DOHH2 (cell line): ENCODE results near the gene DND1.

Experiments
- H3F3A ChIP-seq: fragments of 200-600 bp; sonication (generic), shearing (Covaris generic); 2 replicates; pipeline ENCODE4 v1.6.0; 2016; ENCODE audit warnings: antibody characterized with exemption, mild to moderate bottlenecking; ENCODE audit not compliant: control insufficient read depth, insufficient read depth
- H3K27ac ChIP-seq: fragments of 200-600 bp; sonication (generic); 2 replicates; pipeline ENCODE4 v1.5.1; 2014; ENCODE audit warnings: low read depth, mild to moderate bottlenecking, low read length, moderate library complexity
- H3K27me3 ChIP-seq: fragments of 200-600 bp; sonication (generic); 2 replicates; pipeline ENCODE4 v1.6.1; 2014; ENCODE audit warnings: mild to moderate bottlenecking, low read length, mixed read lengths; ENCODE audit not compliant: control insufficient read depth
- H3K36me3 ChIP-seq: fragments of 200-600 bp; sonication (generic); 2 replicates; pipeline ENCODE4 v1.6.1; 2014; ENCODE audit warnings: mild to moderate bottlenecking, low read length, moderate library complexity, mixed read lengths; ENCODE audit not compliant: control insufficient read depth
- H3K4me1 ChIP-seq: fragments of 200-600 bp; sonication (generic); 2 replicates; pipeline ENCODE4 v1.6.1; 2014; ENCODE audit warnings: mild to moderate bottlenecking, low read length, mixed read lengths; ENCODE audit not compliant: control insufficient read depth
- H3K4me2 ChIP-seq: fragments of 200-600 bp; sonication (generic); 2 replicates; pipeline ENCODE4 v1.6.0; 2014; ENCODE audit warnings: mild to moderate bottlenecking, low read length, moderate library complexity
- H3K4me3 ChIP-seq: fragments of 200-600 bp; sonication (generic); 2 replicates; pipeline ENCODE4 v1.5.1; 2014; ENCODE audit warnings: mild to moderate bottlenecking, low read length, mixed read lengths
- H3K79me2 ChIP-seq: fragments of 200-600 bp; sonication (generic); 2 replicates; pipeline ENCODE4 v1.6.1; 2014; ENCODE audit warnings: mild to moderate bottlenecking, low read length, mixed read lengths; ENCODE audit not compliant: control insufficient read depth
- H3K9me2 ChIP-seq: fragments of 200-600 bp; sonication (generic); replicated peaks from 2 replicates; pipeline ENCODE4 v1.6.1; 2014; ENCODE audit warnings: mild to moderate bottlenecking, low read length, mixed read lengths; ENCODE audit not compliant: control insufficient read depth
- H3K9me3 ChIP-seq: fragments of 200-600 bp; sonication (generic); 2 replicates; pipeline ENCODE4 v1.6.1; 2014; ENCODE audit warnings: antibody characterized with exemption, low read length, mixed read lengths; ENCODE audit not compliant: control insufficient read depth, insufficient read depth
- H4K20me1 ChIP-seq: fragments of 200-600 bp; sonication (generic); 2 replicates; pipeline ENCODE4 v1.6.0; 2014; ENCODE audit warnings: low read depth, mild to moderate bottlenecking, antibody characterized with exemption, low read length, moderate library complexity; ENCODE audit not compliant: control insufficient read depth, insufficient read depth
- EZH2phosphoT487 ChIP-seq: fragments of 200-600 bp; sonication (generic); IDR thresholded peaks from 2 replicates; pipeline ENCODE4 v1.6.1; 2017; ENCODE audit warnings: borderline replicate concordance, mild to moderate bottlenecking, antibody characterized with exemption, low read length, moderate library complexity, mixed read lengths
- TF ChIP-seq, protein P1 (sequence below): fragments of 200-600 bp; sonication (generic); IDR thresholded peaks from one replicate; pipeline ENCODE4 v1.5.1; 2014; ENCODE audit warnings: antibody characterized with exemption, mild to moderate bottlenecking, low read depth, low read length; ENCODE audit not compliant: poor library complexity, severe bottlenecking

Gene DND1

DNA sequence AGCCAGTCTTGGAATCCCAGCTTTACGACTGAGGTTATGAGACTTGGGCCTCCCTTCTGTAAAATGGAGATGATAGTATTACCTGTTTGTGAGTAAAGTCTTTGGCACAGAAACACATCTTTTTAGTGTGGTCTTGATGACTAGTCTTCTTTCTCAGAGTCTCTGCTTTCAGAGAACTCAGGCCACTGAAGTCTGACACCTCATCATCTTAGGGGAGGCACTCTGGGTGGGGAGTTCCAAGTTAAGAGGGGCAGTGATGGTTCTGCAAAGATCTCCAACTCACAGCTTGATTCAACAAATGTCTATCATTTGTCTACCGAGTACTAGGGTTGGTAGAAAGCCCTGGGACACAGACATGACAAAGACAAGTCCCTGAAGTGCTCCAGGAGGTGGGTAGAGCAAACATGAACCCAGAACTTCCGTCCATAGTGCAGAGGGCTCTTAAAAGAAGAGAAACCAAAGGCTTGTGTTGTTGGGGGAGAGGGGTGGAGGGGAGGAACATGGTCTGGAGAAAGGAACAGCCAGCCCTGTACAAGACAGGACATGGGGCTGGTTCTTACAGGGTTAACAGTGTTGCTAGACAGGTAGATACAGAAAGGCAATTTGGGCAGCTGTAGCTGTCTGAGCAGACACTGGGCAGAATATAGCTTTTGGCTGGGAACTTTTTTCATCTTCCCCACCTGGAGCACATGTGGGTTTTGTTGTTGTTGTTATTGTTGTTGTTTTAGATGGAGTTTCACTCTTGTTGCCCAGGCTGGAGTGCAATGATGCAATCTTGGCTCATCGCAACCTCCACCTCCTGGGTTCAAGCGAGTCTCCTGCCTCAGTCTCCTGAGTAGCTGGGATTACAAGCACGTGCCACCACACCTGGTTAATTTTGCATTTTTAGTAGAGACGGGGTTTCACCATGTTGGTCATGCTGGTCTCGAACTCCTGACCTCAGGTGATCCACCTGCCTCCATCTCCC is 37.8 kb downstream of the DND1 start:
- no peaks in the 10 kb centered on the region for H3K9me2 ChIP-seq
- no peaks in the 10 kb centered on the region for H3K9me3 ChIP-seq
- TF ChIP-seq EZH2phosphoT487: no peak
- TF ChIP-seq, protein P1, sequence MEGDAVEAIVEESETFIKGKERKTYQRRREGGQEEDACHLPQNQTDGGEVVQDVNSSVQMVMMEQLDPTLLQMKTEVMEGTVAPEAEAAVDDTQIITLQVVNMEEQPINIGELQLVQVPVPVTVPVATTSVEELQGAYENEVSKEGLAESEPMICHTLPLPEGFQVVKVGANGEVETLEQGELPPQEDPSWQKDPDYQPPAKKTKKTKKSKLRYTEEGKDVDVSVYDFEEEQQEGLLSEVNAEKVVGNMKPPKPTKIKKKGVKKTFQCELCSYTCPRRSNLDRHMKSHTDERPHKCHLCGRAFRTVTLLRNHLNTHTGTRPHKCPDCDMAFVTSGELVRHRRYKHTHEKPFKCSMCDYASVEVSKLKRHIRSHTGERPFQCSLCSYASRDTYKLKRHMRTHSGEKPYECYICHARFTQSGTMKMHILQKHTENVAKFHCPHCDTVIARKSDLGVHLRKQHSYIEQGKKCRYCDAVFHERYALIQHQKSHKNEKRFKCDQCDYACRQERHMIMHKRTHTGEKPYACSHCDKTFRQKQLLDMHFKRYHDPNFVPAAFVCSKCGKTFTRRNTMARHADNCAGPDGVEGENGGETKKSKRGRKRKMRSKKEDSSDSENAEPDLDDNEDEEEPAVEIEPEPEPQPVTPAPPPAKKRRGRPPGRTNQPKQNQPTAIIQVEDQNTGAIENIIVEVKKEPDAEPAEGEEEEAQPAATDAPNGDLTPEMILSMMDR: peak; percentile 20
- peaks cover 32% of the 10 kb centered on the region for H3K4me1 ChIP-seq
- H3K4me2 ChIP-seq: no peak overlapping the region
- peaks cover 13% of the 10 kb centered on the region for H3K79me2 ChIP-seq
- H3K27me3 ChIP-seq: peaks cover 29% of the 10 kb centered on the region
- no peaks in the 10 kb centered on the region for H3F3A ChIP-seq
- H4K20me1 ChIP-seq: no peaks in the 10 kb centered on the region
- no peak overlapping the region for H3K27ac ChIP-seq
- no peak overlapping the region for H3K4me3 ChIP-seq
- H3K36me3 ChIP-seq: peaks cover under 1% of the 10 kb centered on the region

DNA sequence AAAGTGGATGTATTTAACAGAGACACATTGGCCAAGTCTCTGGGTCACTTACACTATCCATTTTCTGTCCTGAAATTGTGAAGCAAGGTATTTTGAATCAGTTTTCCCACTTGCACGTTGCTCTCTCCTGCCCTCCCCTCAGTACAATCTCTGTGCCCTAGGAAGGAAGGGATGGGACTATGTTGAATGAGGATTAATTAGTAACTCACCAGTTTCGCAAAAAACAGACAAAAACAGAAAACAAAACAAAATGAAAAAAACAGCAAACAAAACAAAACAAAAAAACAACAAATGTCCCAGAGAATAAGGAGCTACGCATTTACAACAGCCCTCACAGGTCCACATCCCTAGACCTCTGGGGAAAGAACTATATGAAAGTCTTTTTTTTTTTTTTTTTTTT is 39.3 kb downstream of the DND1 start:
- H3K4me2 ChIP-seq: no peak overlapping the region
- H4K20me1 ChIP-seq: no peaks in the 10 kb centered on the region
- peaks cover 24% of the 10 kb centered on the region for H3K4me1 ChIP-seq
- H3K27me3 ChIP-seq: peaks cover 31% of the 10 kb centered on the region
- H3K9me2 ChIP-seq: no peaks in the 10 kb centered on the region
- H3K27ac ChIP-seq: no peak overlapping the region
- TF ChIP-seq, protein P1: no peak
- TF ChIP-seq EZH2phosphoT487: no peak
- no peaks in the 10 kb centered on the region for H3F3A ChIP-seq
- H3K36me3 ChIP-seq: no peaks in the 10 kb centered on the region
- H3K79me2 ChIP-seq: no peaks in the 10 kb centered on the region
- H3K9me3 ChIP-seq: no peaks in the 10 kb centered on the region
- H3K4me3 ChIP-seq: no peak overlapping the region

- no peak overlapping the region for H3K4me2 ChIP-seq
- H3K27me3 ChIP-seq: peaks cover 31% of the 10 kb centered on the region
- H4K20me1 ChIP-seq: no peaks in the 10 kb centered on the region
- H3K27ac ChIP-seq: no peak overlapping the region
- H3K36me3 ChIP-seq: no peaks in the 10 kb centered on the region
- no peaks in the 10 kb centered on the region for H3K9me3 ChIP-seq
- TF ChIP-seq EZH2phosphoT487: no peak
- TF ChIP-seq, protein P1: no peak
- H3K4me3 ChIP-seq: no peak overlapping the region
- peaks cover 19% of the 10 kb centered on the region for H3K4me1 ChIP-seq
- H3K9me2 ChIP-seq: no peaks in the 10 kb centered on the region
- no peaks in the 10 kb centered on the region for H3K79me2 ChIP-seq
- no peaks in the 10 kb centered on the region for H3F3A ChIP-seq
These were observed 39.9 kb downstream of the DND1 start for GRCh38 chr5:140633501-140633900.
